NCI-H146 treated with DMSO at 0.1 percent for 48 hours (cell line): ENCODE results near the gene MAPT.

Experiments
- DNase-seq: peaks from one replicate; lab custom pipeline; 2025; ENCODE audit not compliant: unreplicated experiment; lab: John Stamatoyannopoulos, UW

Gene MAPT

GRCh38 chr17:45986056-45986455, 91.7 kb downstream of the MAPT start:
- DNase-seq, result no peak

- no peak for DNase-seq
These were observed 93.4 kb downstream of the MAPT start for GRCh38 chr17:45987706-45988105.

DNA sequence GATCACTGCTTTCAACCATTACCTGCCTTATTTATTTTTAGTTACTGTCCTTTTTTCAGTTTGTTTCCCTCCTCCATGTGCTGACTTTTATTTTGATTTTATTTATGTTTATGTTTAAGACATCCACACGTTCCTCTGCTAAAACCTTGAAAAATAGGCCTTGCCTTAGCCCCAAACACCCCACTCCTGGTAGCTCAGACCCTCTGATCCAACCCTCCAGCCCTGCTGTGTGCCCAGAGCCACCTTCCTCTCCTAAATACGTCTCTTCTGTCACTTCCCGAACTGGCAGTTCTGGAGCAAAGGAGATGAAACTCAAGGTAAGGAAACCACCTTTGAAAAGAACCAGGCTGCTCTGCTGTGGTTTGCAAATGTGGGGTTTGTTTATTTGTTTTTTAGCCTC, 95.4 kb downstream of the MAPT start:
- DNase-seq, result no peak

DNA sequence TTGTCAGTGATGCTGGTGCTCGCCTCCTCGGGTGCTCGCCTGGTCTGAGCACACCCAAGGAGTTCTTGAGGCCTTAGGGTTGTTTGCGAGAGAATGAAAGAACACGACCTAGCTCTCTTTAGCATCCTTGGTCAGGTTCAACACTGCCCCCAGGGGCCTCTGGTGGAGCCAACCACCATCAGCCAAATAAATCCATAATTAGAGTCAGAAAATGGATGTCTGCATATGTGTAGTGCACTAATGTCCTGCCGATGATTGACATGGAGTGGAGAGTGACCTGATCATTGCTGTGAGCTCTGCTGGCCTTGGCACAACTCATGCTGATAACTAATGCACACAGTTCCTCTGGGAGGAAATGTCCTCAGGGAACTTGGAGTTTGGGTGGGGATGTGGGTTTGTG, 96.5 kb downstream of the MAPT start:
- no peak for DNase-seq

DNA sequence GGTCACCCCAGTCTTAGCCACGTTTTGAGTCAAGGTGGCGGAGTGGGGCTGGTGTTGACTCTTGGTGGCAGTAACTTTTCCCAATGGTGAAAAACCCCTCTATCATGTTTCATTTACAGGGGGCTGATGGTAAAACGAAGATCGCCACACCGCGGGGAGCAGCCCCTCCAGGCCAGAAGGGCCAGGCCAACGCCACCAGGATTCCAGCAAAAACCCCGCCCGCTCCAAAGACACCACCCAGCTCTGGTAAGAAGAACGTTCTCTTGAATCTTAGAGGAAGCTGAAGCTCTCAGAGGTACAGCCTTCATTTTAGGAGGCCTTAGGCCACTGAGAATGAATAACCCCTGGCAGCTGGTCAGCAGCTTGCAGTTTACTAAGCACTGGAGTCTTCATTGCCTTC, 97.0 kb downstream of the MAPT start:
- DNase-seq, result no peak

DNA sequence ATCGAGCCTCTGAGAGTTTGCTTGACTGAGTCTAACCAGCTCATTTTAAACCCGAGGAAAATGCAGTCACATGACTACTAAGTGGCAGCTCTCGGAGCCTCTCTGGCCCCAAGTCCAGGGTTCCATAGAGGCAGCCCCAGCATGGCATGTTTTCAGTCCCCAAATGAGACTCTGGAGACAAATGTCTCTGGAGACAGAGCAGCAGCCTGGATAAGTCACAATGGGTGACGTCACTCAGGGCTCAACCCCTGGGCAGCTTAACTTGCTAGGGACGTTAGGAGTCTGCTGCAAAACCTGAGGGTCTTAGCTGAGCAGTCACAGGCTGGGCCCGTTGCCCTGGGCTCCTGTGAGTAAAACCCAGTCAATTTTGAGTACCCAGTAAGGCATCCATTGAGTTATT, 97.8 kb downstream of the MAPT start:
- no peak for DNase-seq

- DNase-seq, result no peak
These were observed 98.5 kb downstream of the MAPT start for GRCh38 chr17:45992904-45993303.

- DNase-seq, result no peak
These were observed 99.7 kb downstream of the MAPT start for GRCh38 chr17:45993962-45994627.

GRCh38 chr17:45994987-45995386, 100.6 kb downstream of the MAPT start:
- no peak for DNase-seq

DNA sequence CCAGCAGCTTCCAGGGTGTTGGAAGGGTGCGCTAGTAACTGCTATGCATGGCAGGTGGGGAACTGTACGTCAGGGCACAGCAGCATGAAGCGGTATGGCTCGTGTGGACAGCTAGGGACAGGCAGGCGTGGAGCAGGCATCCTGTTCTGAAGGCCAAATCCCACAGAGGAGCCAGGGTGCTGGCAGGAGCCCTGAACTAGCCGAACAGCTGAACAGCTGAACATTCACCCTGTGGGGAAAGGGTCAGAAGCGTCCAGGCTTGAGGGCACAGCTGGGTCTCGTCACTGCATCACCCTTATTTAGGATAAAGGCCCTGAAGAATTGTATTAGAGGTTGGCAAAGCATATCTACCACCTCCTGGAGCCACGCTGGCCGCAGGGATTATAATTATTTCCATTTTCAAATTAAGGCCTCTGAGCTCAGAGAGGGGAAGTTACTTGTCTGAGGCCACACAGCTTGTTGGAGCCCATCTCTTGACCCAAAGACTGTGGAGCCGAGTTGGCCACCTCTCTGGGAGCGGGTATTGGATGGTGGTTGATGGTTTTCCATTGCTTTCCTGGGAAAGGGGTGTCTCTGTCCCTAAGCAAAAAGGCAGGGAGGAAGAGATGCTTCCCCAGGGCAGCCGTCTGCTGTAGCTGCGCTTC, 101.4 kb downstream of the MAPT start:
- DNase-seq, result no peak

DNA sequence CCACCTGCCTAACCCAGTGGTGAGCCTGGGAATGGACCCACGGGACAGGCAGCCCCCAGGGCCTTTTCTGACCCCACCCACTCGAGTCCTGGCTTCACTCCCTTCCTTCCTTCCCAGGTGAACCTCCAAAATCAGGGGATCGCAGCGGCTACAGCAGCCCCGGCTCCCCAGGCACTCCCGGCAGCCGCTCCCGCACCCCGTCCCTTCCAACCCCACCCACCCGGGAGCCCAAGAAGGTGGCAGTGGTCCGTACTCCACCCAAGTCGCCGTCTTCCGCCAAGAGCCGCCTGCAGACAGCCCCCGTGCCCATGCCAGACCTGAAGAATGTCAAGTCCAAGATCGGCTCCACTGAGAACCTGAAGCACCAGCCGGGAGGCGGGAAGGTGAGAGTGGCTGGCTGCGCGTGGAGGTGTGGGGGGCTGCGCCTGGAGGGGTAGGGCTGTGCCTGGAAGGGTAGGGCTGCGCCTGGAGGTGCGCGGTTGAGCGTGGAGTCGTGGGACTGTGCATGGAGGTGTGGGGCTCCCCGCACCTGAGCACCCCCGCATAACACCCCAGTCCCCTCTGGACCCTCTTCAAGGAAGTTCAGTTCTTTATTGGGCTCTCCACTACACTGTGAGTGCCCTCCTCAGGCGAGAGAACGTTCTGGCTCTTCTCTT, 102.1 kb downstream of the MAPT start:
- DNase-seq, result no peak

DNA sequence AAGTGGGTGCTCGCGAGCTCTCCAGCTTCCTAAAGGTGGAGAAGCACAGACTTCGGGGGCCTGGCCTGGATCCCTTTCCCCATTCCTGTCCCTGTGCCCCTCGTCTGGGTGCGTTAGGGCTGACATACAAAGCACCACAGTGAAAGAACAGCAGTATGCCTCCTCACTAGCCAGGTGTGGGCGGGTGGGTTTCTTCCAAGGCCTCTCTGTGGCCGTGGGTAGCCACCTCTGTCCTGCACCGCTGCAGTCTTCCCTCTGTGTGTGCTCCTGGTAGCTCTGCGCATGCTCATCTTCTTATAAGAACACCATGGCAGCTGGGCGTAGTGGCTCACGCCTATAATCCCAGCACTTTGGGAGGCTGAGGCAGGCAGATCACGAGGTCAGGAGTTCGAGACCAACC, 102.8 kb downstream of the MAPT start:
- DNase-seq, result no peak

GRCh38 chr17:45997624-45998023, 103.3 kb downstream of the MAPT start:
- DNase-seq, result no peak

GRCh38 chr17:45998987-45999899, 104.9 kb downstream of the MAPT start, which contains the start of gene STH:
TSS of gene STH (plus strand) at chr17:45999250. CDS start at chr17:45999280, 30 bp downstream.
- no peak for DNase-seq

- DNase-seq, result no peak
These were observed 105.5 kb downstream of the MAPT start for GRCh38 chr17:45999900-46000290.

GRCh38 chr17:46000292-46000691, 105.9 kb downstream of the MAPT start:
- no peak for DNase-seq

DNA sequence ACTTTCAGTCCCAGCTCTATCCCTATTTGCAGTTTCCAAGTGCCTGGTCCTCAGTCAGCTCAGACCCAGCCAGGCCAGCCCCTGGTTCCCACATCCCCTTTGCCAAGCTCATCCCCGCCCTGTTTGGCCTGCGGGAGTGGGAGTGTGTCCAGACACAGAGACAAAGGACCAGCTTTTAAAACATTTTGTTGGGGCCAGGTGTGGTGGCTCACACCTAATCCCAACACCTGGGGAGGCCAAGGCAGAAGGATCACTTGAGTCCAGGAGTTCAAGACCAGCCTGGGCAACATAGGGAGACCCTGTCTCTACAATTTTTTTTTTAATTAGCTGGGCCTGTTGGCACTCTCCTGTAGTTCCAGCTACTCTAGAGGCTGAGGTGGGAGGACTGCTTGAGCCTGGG, 106.4 kb downstream of the MAPT start:
- DNase-seq, result no peak

DNA sequence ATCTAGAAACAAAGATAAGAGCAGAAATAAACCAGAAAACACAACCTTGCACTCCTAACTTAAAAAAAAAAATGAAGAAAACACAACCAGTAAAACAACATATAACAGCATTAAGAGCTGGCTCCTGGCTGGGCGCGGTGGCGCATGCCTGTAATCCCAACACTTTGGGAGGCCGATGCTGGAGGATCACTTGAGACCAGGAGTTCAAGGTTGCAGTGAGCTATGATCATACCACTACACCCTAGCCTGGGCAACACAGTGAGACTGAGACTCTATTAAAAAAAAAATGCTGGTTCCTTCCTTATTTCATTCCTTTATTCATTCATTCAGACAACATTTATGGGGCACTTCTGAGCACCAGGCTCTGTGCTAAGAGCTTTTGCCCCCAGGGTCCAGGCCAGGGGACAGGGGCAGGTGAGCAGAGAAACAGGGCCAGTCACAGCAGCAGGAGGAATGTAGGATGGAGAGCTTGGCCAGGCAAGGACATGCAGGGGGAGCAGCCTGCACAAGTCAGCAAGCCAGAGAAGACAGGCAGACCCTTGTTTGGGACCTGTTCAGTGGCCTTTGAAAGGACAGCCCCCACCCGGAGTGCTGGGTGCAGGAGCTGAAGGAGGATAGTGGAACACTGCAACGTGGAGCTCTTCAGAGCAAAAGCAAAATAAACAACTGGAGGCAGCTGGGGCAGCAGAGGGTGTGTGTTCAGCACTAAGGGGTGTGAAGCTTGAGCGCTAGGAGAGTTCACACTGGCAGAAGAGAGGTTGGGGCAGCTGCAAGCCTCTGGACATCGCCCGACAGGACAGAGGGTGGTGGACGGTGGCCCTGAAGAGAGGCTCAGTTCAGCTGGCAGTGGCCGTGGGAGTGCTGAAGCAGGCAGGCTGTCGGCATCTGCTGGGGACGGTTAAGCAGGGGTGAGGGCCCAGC, 107.3 kb downstream of the MAPT start:
- no peak for DNase-seq

DNA sequence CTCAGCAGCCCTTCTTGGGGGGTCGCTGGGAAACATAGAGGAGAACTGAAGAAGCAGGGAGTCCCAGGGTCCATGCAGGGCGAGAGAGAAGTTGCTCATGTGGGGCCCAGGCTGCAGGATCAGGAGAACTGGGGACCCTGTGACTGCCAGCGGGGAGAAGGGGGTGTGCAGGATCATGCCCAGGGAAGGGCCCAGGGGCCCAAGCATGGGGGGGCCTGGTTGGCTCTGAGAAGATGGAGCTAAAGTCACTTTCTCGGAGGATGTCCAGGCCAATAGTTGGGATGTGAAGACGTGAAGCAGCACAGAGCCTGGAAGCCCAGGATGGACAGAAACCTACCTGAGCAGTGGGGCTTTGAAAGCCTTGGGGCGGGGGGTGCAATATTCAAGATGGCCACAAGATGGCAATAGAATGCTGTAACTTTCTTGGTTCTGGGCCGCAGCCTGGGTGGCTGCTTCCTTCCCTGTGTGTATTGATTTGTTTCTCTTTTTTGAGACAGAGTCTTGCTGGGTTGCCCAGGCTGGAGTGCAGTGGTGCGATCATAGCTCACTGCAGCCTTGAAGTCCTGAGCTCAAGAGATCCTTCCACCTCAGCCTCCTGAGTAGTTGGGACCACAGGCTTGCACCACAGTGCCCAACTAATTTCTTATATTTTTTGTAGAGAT, 108.1 kb downstream of the MAPT start:
- peak; percentile 48 for DNase-seq

GRCh38 chr17:46002973-46003316, 108.6 kb downstream of the MAPT start:
- DNase-seq, result no peak
